Psoas muscle (tissue), 8 donors: ENCODE measurements around the gene RFC5. TPM values are rescaled to one million over a fixed set of nuclear protein-coding genes. Genes with fewer than 3 reads are reported as not detected.
A peak's percentile ranks its signal among the peaks of the same experiment; 100 is the strongest.

ENCODE experiments used
- ATAC-seq, 4 donors: fragments of 200-7000 bp; cut with Tn5 transposase; one replicate each; pipeline ENCODE4 v1.9.1; 2020; ENCODE audit warnings: moderate library complexity in 3 of 4, mild to moderate bottlenecking in 2 of 4
- DNase-seq, 2 donors: peaks; one replicate each; pipeline ENCODE4 v3.0.0-alpha.2; 2020
- H3K27ac ChIP-seq: fragments of 200-600 bp; one replicate; pipeline ENCODE4 v1.8.0; 2022
- H3K27me3 ChIP-seq, 3 donors: fragments of 200-600 bp in 1 of 3; one replicate each; pipeline versions ENCODE4 v1.6.1 to v1.8.0; 2013 to 2022; ENCODE audit warnings: low read length in 2 of 3, mild to moderate bottlenecking in 2 of 3, moderate library complexity in 1 of 3; ENCODE audit not compliant: insufficient read depth in 3 of 3
- H3K36me3 ChIP-seq, 2 donors: fragments of 200-600 bp in 1 of 2; one replicate each; pipeline versions ENCODE4 v1.6.1 to v1.8.0; 2013 to 2022; ENCODE audit warnings: low read depth in 1 of 2, mild to moderate bottlenecking in 1 of 2, moderate library complexity in 1 of 2; ENCODE audit not compliant: insufficient read depth in 1 of 2
- H3K4me1 ChIP-seq: fragments of 200-600 bp; one replicate; pipeline ENCODE4 v1.8.0; 2022
- H3K4me3 ChIP-seq: fragments of 200-600 bp; one replicate; pipeline ENCODE4 v1.8.0; 2022; ENCODE audit warnings: mild to moderate bottlenecking
- H3K9me3 ChIP-seq: fragments of 200-600 bp; one replicate; pipeline ENCODE4 v1.8.0; 2022
- WGBS, 3 donors: extraction: QIAGEN DNeasy Blood & Tissue Kit; methylation state at CpG; one replicate each; pipeline versions ENCODE4 v1.1.6 to v1.1.7; 2013; 5-methylcytosine and 5-hydroxymethylcytosine counted together
- intact Hi-C, 2 donors: fragments of 100-400 bp; cut with DNase I; formaldehyde crosslinking; loops; one replicate each; pipeline versions ENCODE4 v1.11.0 to v1.14.2; 2022
- polyA plus RNA-seq, 3 donors: library from polyadenylated mRNA; stranded (reverse); fragments of 200-250 nt; gene quantifications; one replicate each; pipeline ENCODE4 v1.2.3, GENCODE V29; 2013
- total RNA-seq, 4 donors: library from RNA; stranded (reverse); fragmentation: NEBNext Ultra II Directional in 2 of 4; extraction: Animal tissue kit (Norgen Biotek cat#: 25700) in 2 of 4; gene quantifications; one replicate each; pipeline versions ENCODE4 v1.2.1 to v1.2.4, GENCODE V29; 2021 to 2023
- TF ChIP-seq, protein P1 (sequence below): fragments of 200-600 bp; IDR thresholded peaks from one replicate; pipeline ENCODE4 v1.8.0; 2022; ENCODE audit warnings: antibody characterized with exemption
- donor health status: healthy with polysubstance abuse.
- donor health status: DM: no; HTN: no; CAD: no; lungs with moderate emphysema.
- donor health status: Bipolar disorder and iron deficiency.
- donor health status: healthy.
- donor health status: DM: yes; HTN: yes; CAD: no.
- donor health status: DM: no; HTN: no; CAD: no.
- donor health status: DM: no; HTN: no; CAD: no.
- donor health status: DM: yes; HTN: yes; CAD: no.

Gene RFC5
- total and polyA plus RNA-seq, 7 donors, result 2.2 to 8.5 (median 3.8) TPM

GRCh38 chr12:118055865-118056773 is 39.6 kb downstream of the RFC5 start:
- TF ChIP-seq, protein P1, sequence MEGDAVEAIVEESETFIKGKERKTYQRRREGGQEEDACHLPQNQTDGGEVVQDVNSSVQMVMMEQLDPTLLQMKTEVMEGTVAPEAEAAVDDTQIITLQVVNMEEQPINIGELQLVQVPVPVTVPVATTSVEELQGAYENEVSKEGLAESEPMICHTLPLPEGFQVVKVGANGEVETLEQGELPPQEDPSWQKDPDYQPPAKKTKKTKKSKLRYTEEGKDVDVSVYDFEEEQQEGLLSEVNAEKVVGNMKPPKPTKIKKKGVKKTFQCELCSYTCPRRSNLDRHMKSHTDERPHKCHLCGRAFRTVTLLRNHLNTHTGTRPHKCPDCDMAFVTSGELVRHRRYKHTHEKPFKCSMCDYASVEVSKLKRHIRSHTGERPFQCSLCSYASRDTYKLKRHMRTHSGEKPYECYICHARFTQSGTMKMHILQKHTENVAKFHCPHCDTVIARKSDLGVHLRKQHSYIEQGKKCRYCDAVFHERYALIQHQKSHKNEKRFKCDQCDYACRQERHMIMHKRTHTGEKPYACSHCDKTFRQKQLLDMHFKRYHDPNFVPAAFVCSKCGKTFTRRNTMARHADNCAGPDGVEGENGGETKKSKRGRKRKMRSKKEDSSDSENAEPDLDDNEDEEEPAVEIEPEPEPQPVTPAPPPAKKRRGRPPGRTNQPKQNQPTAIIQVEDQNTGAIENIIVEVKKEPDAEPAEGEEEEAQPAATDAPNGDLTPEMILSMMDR, result no peak
- ATAC-seq (no peak), DNase-seq (no peak)
- Histone ChIP-seq H3K4me1 (peaks cover 61% of the 10 kb centered on the region), H3K9me3 (no peaks in the 10 kb centered on the region), H3K4me3 (no peak overlapping the region), H3K27me3 (no peaks in the 10 kb centered on the region), H3K27ac (peak overlapping the region; percentile 54), H3K36me3 (peaks cover 0 to 9% of the 10 kb centered on the region in 2 donors)
- intact Hi-C loops, result no loop called here
- 50 to 65% (median 51%) methylated on average over 13 of the region's 13 CpGs for WGBS, 3 donors

DNA sequence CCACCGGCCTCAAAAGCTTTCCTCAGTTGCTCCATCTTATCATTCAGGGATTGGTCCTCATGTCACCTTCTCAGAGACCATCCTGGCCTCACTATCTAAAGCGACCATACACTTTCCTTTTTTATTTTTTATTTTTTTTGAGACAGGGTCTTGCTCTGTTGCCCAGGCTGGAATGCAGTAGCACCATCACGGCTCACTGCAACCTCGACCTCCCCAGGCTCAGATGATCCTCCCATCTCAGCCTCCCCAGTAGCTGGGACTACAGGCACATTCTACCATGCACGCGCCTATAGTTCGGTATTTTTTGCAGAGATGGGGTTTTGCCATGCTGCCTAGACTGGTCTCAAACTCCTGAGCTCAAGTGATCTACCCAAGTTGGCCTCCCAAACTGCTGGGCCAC is 41.7 kb downstream of the RFC5 start:
- DNase-seq (no peak), ATAC-seq (no peak)
- Histone ChIP-seq H3K9me3 (no peaks in the 10 kb centered on the region), H3K27ac (no peak overlapping the region), H3K36me3 (no peaks in the 10 kb centered on the region), H3K4me3 (no peak overlapping the region), H3K27me3 (no peaks in the 10 kb centered on the region), H3K4me1 (peaks cover 44% of the 10 kb centered on the region)
- 93 to 96% (median 96%) methylated on average over 7 of the region's 7 CpGs for WGBS, 3 donors
- TF ChIP-seq, protein P1, result no peak
- intact Hi-C loops, result no loop called here

- H3K9me3 ChIP-seq, result no peaks in the 10 kb centered on the region
- peaks cover 37% of the 10 kb centered on the region for H3K4me1 ChIP-seq
- peak overlapping the region; percentile 98 for H3K27ac ChIP-seq
- intact Hi-C loops, result no loop called here
- 89 to 93% (median 90%) methylated on average over 8 of the region's 8 CpGs for WGBS, 3 donors
- H3K27me3 ChIP-seq, result no peaks in the 10 kb centered on the region
- DNase-seq, result no peak
- no peak for ATAC-seq
- H3K4me3 ChIP-seq, result no peak overlapping the region
- no peaks in the 10 kb centered on the region for H3K36me3 ChIP-seq
- TF ChIP-seq, protein P1, result no peak
Measured at GRCh38 chr12:118058881-118059280, 42.4 kb downstream of the RFC5 start.

- peak overlapping the region; percentile 98 for H3K27ac ChIP-seq
- intact Hi-C loops, result loop anchor here (5.0 kb wide), 1 partner anchor 43 kb away; the partner anchor contains the start of gene VSIG10 (in 2 of the 2)
- ATAC-seq (no peak), DNase-seq (no peak)
- H3K36me3 ChIP-seq, result no peaks in the 10 kb centered on the region
- H3K9me3 ChIP-seq, result no peaks in the 10 kb centered on the region
- no peaks in the 10 kb centered on the region for H3K27me3 ChIP-seq
- H3K4me3 ChIP-seq, result peak overlapping the region; percentile 96
- TF ChIP-seq, protein P1, result no peak
- WGBS, 3 donors, result 13 to 20% (median 18%) methylated on average over 11 of the region's 11 CpGs
- H3K4me1 ChIP-seq, result peaks cover 36% of the 10 kb centered on the region
Measured at GRCh38 chr12:118059341-118060191, 43.1 kb downstream of the RFC5 start.
